K562 (cell line): ENCODE measurements around the gene PEX13. TPM values are rescaled to one million over a fixed set of nuclear protein-coding genes. Genes with fewer than 3 reads are reported as not detected.

Source experiments
- ADNP ChIP-seq: fragments of 200-800 bp; sonication (Bioruptor generic); IDR thresholded peaks from 2 replicates; pipeline ENCODE4 v1.6.1; 2016; ENCODE audit warnings: missing genetic modification characterization, missing compliant biosample characterization
- CBX2 ChIP-seq: fragments of 200-600 bp; sonication (generic); IDR thresholded peaks from one replicate; pipeline ENCODE4 v1.6.1; 2012; ENCODE audit warnings: mild to moderate bottlenecking, low read length, inconsistent platforms; ENCODE audit not compliant: insufficient read depth, poor library complexity, severe bottlenecking
- EGR1 ChIP-seq: fragments of 450-650 bp; conservative IDR thresholded peaks from 2 replicates; pipeline ENCODE4 v1.6.1; 2017; ENCODE audit warnings: mild to moderate bottlenecking
- ETS2 ChIP-seq: IDR thresholded peaks from 2 replicates; pipeline ENCODE4 v1.6.1; 2016; ENCODE audit warnings: borderline replicate concordance, missing genetic modification characterization, mild to moderate bottlenecking, moderate library complexity, missing compliant biosample characterization; ENCODE audit not compliant: poor library complexity, severe bottlenecking
- HDAC6 ChIP-seq: IDR thresholded peaks from 2 replicates; pipeline ENCODE4 v1.6.1; 2012; ENCODE audit warnings: low read depth, mild to moderate bottlenecking, control low read depth, inconsistent platforms, low read length, moderate library complexity
- JUND ChIP-seq, 2 experiments: IDR thresholded peaks; 2 replicates in 1 of 2; 3 replicates in 1 of 2; pipeline ENCODE4 v1.6.1; 2011; ENCODE audit warnings: borderline replicate concordance in 2 of 2, low read depth in 2 of 2, low read length in 2 of 2, improper control_type of control experiment in 1 of 2, missing biosample characterization in 1 of 2, missing genetic modification characterization in 1 of 2, missing genetic modification reagents in 1 of 2
- MCM7 ChIP-seq, 2 experiments: fragments of 450-650 bp; IDR thresholded peaks; 2 replicates each; pipeline ENCODE4 v1.6.1; 2016 to 2018
- MECOM ChIP-seq: fragments of 250-450 bp; sonication (Bioruptor Pico); IDR thresholded peaks from 2 replicates; pipeline ENCODE4 v1.8.0; 2022; ENCODE audit warnings: inconsistent platforms
- SP2 ChIP-seq: IDR thresholded peaks from 2 replicates; pipeline ENCODE4 v1.6.1; 2011; ENCODE audit warnings: mild to moderate bottlenecking, low read depth, low read length, moderate library complexity; ENCODE audit not compliant: poor library complexity, severe bottlenecking; ENCODE audit errors: extremely low read depth
- TAF15 ChIP-seq: fragments of 200-400 bp; formaldehyde crosslinking; IDR thresholded peaks from 2 replicates; pipeline ENCODE4 v1.6.1; 2017; ENCODE audit warnings: mild to moderate bottlenecking, low read depth, low read length, moderate library complexity
- polyA plus RNA-seq, 8 experiments: library from polyadenylated mRNA; depleted of rRNA in 4 of 8; stranded (reverse) in 5 of 8; unstranded in 3 of 8; fragments of >200 nt; fragmentation: Nextera tagmentation in 2 of 8; fragmentation: Illumina TruSeq in 1 of 8; extraction: Ambion mirVana in 2 of 8; extraction: Trizol in 1 of 8; gene quantifications; 2 replicates each; pipeline versions ENCODE4 v1.2.1 to v1.2.3, GENCODE V29; 2011 to 2014; ENCODE audit warnings: inconsistent platforms in 1 of 8, missing spikeins in 1 of 8
- total RNA-seq, 7 experiments: library from RNA; depleted of rRNA in 6 of 7; stranded (reverse); fragments of >200 nt in 6 of 7; fragmentation: Illumina TruSeq in 2 of 7; extraction: Trizol in 2 of 7; gene quantifications; 2 replicates each; pipeline versions ENCODE4 v1.2.1 to v1.2.3, GENCODE V29; 2011 to 2021; ENCODE audit warnings: low replicate concordance in 1 of 7
- TF ChIP-seq, protein P1 (sequence below): fragments of 150-350 bp; IDR thresholded peaks from 2 replicates; pipeline ENCODE4 v1.6.1; 2014; ENCODE audit warnings: low read depth, mild to moderate bottlenecking, low read length, borderline replicate concordance
- TF ChIP-seq, protein P2 (sequence below), 3 experiments: IDR thresholded peaks in 2 of 3; conservative IDR thresholded peaks in 1 of 3; 2 replicates each; pipeline ENCODE4 v1.5.1; 2011 to 2012; ENCODE audit warnings: low read length in 3 of 3, mild to moderate bottlenecking in 3 of 3, control low read depth in 2 of 3, improper control_type of control experiment in 1 of 3, inconsistent platforms in 1 of 3, low read depth in 1 of 3, mixed read lengths in 1 of 3, moderate library complexity in 1 of 3; ENCODE audit not compliant: insufficient read depth in 2 of 3
- TF ChIP-seq, protein P3 (sequence below), 2 experiments: fragments of 450-650 bp in 1 of 2; IDR thresholded peaks; 2 replicates each; pipeline ENCODE4 v1.6.1; 2011 to 2017; ENCODE audit warnings: low read depth in 2 of 2, antibody characterized with exemption in 1 of 2, borderline replicate concordance in 1 of 2, low read length in 1 of 2, mild to moderate bottlenecking in 1 of 2, mixed read lengths in 1 of 2; ENCODE audit not compliant: control insufficient read depth in 1 of 2
- TF ChIP-seq, protein P4 (sequence below), 3 experiments: fragments of 200-800 bp in 1 of 3; sonication (Bioruptor generic) in 1 of 3; sonication (generic) in 1 of 3; formaldehyde crosslinking in 1 of 3; IDR thresholded peaks; 2 replicates each; pipeline versions ENCODE4 v1.6.1 to v1.8.0; 2016 to 2022; ENCODE audit warnings: mild to moderate bottlenecking in 2 of 3, missing compliant biosample characterization in 2 of 3, missing genetic modification characterization in 2 of 3, missing genetic modification reagents in 1 of 3

Gene PEX13
- total and polyA plus RNA-seq, 9 of the 15 experiments (the other 6 are each of a cell fraction or from before 2014, with no cell fraction given) = 4.0 to 30.4 (median 18.8) TPM

DNA sequence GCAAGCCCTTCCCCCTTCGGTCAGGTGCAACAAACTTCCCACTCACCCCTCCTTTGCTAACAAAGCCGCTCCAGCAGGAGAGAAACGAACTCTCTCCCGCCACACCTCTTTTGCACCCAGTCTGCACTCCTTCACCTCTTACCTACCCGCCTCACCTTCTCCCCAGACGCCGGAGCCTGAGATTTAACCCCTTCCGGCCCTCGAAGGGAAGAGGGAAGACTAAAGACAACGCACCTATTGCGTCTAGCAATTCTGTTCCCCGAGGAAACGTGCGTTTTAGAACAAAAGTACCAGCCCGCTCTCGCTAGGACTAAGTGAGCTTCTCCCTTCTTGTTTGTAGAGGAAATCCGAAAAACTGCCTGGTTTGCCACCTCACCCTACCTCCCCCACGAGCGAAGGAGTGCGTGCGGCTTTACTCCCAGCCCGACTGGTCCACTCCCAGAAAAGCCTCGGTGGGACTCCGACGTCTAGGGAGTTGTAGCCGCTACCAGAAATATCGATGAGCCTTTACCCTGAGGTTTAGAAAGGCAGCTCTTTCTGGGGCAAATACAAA, 441 bp upstream of the PEX13 start (continued):
- TF ChIP-seq CBX2 = no peak
- no peak for TF ChIP-seq HDAC6
- TF ChIP-seq, protein P1, sequence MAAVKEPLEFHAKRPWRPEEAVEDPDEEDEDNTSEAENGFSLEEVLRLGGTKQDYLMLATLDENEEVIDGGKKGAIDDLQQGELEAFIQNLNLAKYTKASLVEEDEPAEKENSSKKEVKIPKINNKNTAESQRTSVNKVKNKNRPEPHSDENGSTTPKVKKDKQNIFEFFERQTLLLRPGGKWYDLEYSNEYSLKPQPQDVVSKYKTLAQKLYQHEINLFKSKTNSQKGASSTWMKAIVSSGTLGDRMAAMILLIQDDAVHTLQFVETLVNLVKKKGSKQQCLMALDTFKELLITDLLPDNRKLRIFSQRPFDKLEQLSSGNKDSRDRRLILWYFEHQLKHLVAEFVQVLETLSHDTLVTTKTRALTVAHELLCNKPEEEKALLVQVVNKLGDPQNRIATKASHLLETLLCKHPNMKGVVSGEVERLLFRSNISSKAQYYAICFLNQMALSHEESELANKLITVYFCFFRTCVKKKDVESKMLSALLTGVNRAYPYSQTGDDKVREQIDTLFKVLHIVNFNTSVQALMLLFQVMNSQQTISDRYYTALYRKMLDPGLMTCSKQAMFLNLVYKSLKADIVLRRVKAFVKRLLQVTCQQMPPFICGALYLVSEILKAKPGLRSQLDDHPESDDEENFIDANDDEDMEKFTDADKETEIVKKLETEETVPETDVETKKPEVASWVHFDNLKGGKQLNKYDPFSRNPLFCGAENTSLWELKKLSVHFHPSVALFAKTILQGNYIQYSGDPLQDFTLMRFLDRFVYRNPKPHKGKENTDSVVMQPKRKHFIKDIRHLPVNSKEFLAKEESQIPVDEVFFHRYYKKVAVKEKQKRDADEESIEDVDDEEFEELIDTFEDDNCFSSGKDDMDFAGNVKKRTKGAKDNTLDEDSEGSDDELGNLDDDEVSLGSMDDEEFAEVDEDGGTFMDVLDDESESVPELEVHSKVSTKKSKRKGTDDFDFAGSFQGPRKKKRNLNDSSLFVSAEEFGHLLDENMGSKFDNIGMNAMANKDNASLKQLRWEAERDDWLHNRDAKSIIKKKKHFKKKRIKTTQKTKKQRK = no peak
- no peak for TF ChIP-seq ADNP (tag)
- TF ChIP-seq MCM7 (IDR thresholded peaks at IDR 0.05) = no peak
- TF ChIP-seq SP2 = no peak
- no peak for TF ChIP-seq TAF15
- TF ChIP-seq JUND (IDR thresholded peaks at IDR 0.05; ENCODE audit: borderline replicate concordance, low read depth, low read length) = peak; percentile 68
- TF ChIP-seq JUND (tag; IDR thresholded peaks at IDR 0.05; ENCODE audit: borderline replicate concordance, low read depth, low read length) = peak; percentile 64; the same call in 1 of the 3 replicates
- TF ChIP-seq, protein P2, sequence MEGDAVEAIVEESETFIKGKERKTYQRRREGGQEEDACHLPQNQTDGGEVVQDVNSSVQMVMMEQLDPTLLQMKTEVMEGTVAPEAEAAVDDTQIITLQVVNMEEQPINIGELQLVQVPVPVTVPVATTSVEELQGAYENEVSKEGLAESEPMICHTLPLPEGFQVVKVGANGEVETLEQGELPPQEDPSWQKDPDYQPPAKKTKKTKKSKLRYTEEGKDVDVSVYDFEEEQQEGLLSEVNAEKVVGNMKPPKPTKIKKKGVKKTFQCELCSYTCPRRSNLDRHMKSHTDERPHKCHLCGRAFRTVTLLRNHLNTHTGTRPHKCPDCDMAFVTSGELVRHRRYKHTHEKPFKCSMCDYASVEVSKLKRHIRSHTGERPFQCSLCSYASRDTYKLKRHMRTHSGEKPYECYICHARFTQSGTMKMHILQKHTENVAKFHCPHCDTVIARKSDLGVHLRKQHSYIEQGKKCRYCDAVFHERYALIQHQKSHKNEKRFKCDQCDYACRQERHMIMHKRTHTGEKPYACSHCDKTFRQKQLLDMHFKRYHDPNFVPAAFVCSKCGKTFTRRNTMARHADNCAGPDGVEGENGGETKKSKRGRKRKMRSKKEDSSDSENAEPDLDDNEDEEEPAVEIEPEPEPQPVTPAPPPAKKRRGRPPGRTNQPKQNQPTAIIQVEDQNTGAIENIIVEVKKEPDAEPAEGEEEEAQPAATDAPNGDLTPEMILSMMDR (IDR thresholded peaks at IDR 0.05 in 2 of 3, conservative IDR thresholded peaks at IDR 0.05 in 1 of 3; ENCODE audit: insufficient read depth in 2 of 3, low read depth in 1 of 3, low read length in 3 of 3) = 0 out of 6 replicates have a peak, but pooled peaks of 1 of the 3 experiments have one; percentile 12
- TF ChIP-seq EGR1 = no peak
- TF ChIP-seq, protein P3, sequence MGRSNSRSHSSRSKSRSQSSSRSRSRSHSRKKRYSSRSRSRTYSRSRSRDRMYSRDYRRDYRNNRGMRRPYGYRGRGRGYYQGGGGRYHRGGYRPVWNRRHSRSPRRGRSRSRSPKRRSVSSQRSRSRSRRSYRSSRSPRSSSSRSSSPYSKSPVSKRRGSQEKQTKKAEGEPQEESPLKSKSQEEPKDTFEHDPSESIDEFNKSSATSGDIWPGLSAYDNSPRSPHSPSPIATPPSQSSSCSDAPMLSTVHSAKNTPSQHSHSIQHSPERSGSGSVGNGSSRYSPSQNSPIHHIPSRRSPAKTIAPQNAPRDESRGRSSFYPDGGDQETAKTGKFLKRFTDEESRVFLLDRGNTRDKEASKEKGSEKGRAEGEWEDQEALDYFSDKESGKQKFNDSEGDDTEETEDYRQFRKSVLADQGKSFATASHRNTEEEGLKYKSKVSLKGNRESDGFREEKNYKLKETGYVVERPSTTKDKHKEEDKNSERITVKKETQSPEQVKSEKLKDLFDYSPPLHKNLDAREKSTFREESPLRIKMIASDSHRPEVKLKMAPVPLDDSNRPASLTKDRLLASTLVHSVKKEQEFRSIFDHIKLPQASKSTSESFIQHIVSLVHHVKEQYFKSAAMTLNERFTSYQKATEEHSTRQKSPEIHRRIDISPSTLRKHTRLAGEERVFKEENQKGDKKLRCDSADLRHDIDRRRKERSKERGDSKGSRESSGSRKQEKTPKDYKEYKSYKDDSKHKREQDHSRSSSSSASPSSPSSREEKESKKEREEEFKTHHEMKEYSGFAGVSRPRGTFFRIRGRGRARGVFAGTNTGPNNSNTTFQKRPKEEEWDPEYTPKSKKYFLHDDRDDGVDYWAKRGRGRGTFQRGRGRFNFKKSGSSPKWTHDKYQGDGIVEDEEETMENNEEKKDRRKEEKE (IDR thresholded peaks at IDR 0.05; ENCODE audit: borderline replicate concordance in 1 of 2, control insufficient read depth in 1 of 2, low read depth in 2 of 2, low read length in 1 of 2) = peak in 1 of 2 experiments; percentile 96; a peak in 2 of 4 replicates
- TF ChIP-seq ETS2 (tag) = no peak
- no peak for TF ChIP-seq MECOM
- TF ChIP-seq, protein P4, sequence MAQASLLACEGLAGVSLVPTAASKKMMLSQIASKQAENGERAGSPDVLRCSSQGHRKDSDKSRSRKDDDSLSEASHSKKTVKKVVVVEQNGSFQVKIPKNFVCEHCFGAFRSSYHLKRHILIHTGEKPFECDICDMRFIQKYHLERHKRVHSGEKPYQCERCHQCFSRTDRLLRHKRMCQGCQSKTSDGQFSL (CRISPR knock-in tag; IDR thresholded peaks at IDR 0.05) = no peak
- TF ChIP-seq, protein P4 (tag; IDR thresholded peaks at IDR 0.05) = peak in 1 of 2 experiments; percentile 22; a peak in 1 of 4 replicates
